ENCODE results near the gene C17orf100. TPM values are rescaled to one million over a fixed set of nuclear protein-coding genes. Genes with fewer than 3 reads are reported as not detected.

Gene C17orf100
- total and polyA plus RNA-seq, 2 of the 13 experiments (the other 11 are each of a cell fraction or from before 2014, with no cell fraction given) = 3.6 to 8.7 TPM

DNA sequence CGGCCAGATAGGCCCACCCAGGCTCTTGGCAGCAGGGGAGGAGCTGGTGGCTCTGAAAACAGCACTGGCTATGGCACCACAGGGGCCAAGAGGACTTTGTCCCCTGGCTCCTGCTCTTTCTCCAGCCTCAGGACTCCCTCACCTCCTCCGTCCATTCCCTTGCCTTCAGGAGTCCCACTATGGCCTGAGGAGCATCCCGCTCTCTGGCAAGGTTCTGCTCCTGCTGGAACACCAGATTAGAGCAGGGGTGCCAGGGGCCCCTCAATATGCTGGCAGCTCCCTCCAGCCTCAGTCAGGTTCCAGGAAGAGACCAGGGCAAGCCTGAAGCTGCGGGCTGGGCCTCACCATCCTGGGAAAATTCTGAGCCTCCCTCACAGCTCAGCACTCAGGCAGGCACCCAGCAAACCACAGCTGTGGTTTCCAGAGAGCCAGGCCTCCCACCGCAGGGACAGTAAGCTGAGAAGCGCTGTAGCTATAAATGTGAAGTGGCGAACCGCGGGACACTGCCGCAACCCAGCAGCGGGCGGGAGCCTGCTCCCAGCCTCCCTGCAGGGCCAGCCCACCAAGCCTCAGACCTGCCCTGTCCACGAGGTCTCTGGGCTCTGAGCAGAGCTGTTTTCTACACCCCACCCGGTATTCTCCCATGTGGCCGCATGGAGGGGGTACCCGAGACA is 25.7 kb downstream of the C17orf100 start (continued):
- no peak for TF ChIP-seq TFAP4 (IDR thresholded peaks at IDR 0.05; ENCODE audit: borderline replicate concordance, low read depth)

DNA sequence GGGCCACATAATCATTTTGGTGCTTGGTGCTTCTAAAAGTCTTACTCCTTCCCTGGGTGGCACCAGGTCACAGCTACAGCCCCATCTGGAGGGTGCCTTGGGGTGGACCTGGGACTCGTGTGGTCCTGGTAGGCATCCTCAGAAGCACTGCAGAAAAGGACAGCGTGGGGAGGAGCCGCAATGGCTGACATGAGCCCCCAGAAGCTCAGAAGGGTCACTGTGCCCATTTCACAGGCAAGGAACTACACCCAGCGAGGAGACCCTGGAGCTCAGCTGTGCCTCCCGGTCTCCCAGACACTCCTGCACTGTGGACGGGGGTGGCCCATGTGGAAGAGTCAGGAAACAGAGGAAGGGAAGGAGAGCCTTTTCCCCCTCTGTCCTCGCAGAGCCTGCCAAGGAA is 26.4 kb downstream of the C17orf100 start:
- TF ChIP-seq PHF21A (CRISPR knock-in tag; IDR thresholded peaks at IDR 0.05) (0 out of 2 replicates have a peak, but pooled peaks have one; percentile 21), ZNF629 (CRISPR knock-in tag; conservative IDR thresholded peaks at IDR 0.05) (peak; percentile 49; the same call in 1 of the 2 replicates), ZBTB38 (CRISPR knock-in tag; IDR thresholded peaks at IDR 0.05) (no peak), ZNF564 (CRISPR knock-in tag; IDR thresholded peaks at IDR 0.05) (0 out of 2 replicates have a peak, but pooled peaks have one; percentile 17)
- H4K20me1 ChIP-seq (ENCODE audit: insufficient read depth, low read length) = no peaks in the 10 kb centered on the region
- H3K79me2 ChIP-seq (ENCODE audit: insufficient read depth, low read length) = no peaks in the 10 kb centered on the region
- 79% methylated on average over 5 of the region's 7 CpGs for WGBS (ENCODE audit: low lambda C conversion rate)
- CTCF ChIA-PET (ENCODE audit: low intra/inter-chr PET ratio, low total read pairs) = no interaction called here
- H3K27ac ChIP-seq (ENCODE audit: extremely low read length, insufficient read depth, low read length) = no peak overlapping the region
- H3K9ac ChIP-seq (ENCODE audit: insufficient read depth, low read depth, low read length) = no peak overlapping the region
- POLR2A ChIA-PET = interaction anchor here (1.2 to 5.0 kb wide), 6 partner anchors 9 to 358 kb away, joined by 3 to 119 read pairs (median 5); partner anchors contain the start of genes SLC13A5, SLC16A13 and TEKT1
- H3K9me3 ChIP-seq (ENCODE audit: low read length) = no peaks in the 10 kb centered on the region
- H3K27me3 ChIP-seq (ENCODE audit: control insufficient read depth in 1 of 2, insufficient read depth in 2 of 2, low read length in 2 of 2) = no peaks in the 10 kb centered on the region; a peak in 1 of 5 replicates
- no TSS peak for BruUV-seq (replicated peaks)
- FAIRE-seq = no peak
- H3K36me3 ChIP-seq (replicated peaks in 1 of 2; ENCODE audit: control insufficient read depth in 1 of 2, insufficient read depth in 2 of 2, low read length in 2 of 2) = no peaks in the 10 kb centered on the region
- no peak for DNase-seq (ENCODE audit: low spot score)
- peak overlapping the region in 1 of 3 experiments; percentile 64; a peak in 1 of 6 replicates for H3K4me3 ChIP-seq (replicated peaks in 1 of 3; ENCODE audit: insufficient read depth in 1 of 3, low read depth in 2 of 3, low read length in 3 of 3)
- peaks cover 79% of the 10 kb centered on the region for H3K4me1 ChIP-seq (ENCODE audit: insufficient read depth, low read length)
- peak overlapping the region; percentile 89 for H3K4me2 ChIP-seq (ENCODE audit: low read depth, low read length)
- ATAC-seq = no peak
- H2AFZ ChIP-seq (ENCODE audit: low read length) = no peak overlapping the region
- intact Hi-C loops (cut with micrococcal nuclease; ENCODE audit: unreplicated experiment) (no loop called here), in situ Hi-C loops (cut with HindIII; ENCODE audit: extremely low pct_ligation_motif_present, low pct_unique_long_range_greater_than_20kb) (no loop called here)
